HG03354 (cell line): ENCODE measurements around the gene FGF12.

Source experiments
- ATAC-seq: cut with Tn5 transposase; IDR thresholded peaks from one replicate; pipeline ENCODE4 v1.9.1; 2021; ENCODE audit warnings: mild to moderate bottlenecking; ENCODE audit not compliant: unreplicated experiment, poor library complexity, severe bottlenecking

FGF12 gene

GRCh38 chr3:192373032-192373431 lies 354.3 kb downstream of the FGF12 start:
- no peak for ATAC-seq

DNA sequence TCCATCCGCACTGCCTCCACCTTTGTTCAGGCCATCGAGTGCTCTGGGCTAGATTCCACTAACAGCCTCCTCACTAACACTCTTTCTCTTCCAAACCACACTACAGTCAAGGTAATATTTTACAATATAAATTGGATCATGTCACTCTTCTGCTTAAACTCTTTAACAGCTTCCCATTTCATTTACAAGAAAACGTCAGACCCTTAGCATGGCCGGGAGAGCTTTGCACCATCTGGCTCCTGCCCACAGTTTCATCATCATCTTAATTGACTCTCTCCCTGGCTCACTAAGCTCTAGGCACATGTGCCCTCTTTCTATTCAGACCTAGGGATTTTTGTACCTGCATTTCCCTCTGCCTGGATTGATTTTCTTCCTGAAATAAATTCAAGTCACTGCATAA lies 354.7 kb downstream of the FGF12 start:
- ATAC-seq, result no peak

DNA sequence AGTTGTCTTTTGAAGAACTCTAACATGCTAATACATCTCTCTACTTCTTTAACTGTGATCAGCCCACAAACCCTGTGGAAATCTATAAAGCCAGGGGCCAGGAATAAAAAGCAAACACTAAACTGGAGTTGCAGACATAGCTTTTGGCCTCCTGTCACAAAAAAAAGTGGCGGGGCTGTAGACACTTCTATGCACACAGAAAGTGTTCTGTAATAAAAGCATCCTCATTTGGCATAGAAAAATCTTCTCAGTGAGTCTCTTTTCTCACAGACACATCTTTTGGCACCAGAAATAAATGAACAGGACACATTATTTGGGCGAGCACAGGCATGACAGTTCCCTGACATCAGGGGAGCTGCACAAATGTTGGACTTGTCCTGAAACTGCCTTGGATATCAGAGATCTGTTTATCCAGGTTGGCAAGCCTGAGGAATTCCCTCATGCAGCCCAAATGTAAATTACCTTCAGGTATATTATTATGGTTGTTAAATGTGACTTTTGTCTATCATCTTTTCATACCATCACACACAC lies 355.4 kb downstream of the FGF12 start:
- ATAC-seq, result no peak

DNA sequence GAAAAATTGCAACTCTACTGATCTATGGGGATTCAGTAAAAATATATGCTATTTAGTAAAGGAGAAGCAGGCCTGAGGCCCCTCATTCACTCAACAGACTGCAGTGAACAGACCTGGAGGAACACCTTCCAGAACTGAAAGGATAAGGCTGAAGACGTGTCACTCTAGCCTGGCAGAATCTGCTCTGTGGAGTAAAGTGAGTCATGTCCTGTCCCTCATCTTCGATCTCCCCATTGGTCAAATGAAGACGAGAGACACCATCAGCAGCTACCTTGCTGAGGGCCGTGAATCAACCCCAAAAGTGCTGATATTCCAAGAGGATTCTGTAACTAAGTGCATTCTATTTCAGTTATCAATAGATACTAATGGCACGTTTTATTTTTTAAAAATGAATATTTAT lies 359.7 kb downstream of the FGF12 start:
- ATAC-seq, result no peak

DNA sequence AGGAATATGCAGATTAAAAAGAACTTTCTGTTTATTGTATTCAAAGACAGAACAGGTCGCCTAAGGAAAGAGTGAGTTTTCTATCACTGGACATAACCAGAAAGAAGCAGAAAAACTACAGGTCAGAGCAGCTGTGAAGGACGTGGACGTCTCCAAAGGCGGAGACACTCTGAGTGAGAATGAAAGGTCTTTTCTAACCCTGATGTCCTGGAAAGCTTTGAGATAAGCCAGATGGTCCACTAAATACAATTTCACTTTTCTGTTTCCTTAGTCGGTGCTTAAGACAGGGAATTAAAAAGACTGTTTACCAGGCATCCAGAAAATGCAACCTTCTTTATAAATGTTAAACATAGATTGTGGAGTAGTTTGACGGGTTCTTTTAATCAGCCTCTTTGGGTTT lies 360.4 kb downstream of the FGF12 start:
- no peak for ATAC-seq

DNA sequence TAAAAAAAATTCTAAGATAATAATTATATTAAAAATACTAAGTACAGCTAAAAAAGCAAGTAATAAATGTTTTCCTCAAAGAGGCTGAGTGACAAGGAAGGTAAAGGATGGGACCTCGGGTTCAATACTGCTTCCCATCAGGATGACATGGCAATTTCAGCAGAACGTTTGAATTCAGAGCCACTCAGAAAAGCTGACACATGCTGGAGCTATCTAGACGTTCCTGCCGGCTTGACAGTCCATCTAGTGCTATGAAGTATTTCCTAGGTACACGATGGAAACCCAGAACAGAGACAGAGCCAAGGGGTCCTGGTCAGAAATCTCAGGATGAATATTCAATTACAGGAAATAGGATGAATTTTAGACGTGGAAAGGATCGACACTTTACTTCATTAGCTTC lies 361.8 kb downstream of the FGF12 start:
- no peak for ATAC-seq

DNA sequence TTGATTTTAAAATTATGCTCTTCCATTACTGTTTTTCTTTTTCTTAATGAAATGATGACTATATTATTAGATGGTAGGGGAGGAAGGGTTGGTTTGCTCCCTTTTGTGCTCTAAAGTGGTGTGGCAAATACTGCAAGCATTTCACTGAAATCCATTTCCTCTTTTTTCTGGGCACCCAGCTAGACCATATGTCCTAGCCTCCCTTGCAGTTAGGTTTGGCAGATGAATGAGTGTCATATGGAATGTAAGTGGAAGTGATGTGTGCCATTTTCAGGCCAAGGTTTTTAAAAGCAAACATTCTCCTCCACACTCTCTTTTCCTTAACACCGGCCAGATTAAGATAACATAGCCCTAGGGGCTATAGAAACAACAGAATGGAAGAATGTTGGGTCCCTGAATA lies 363.0 kb downstream of the FGF12 start:
- no peak for ATAC-seq

- ATAC-seq, result no peak
Observed at GRCh38 chr3:192354687-192355086, 372.7 kb downstream of the FGF12 start.

- ATAC-seq, result no peak
Observed at GRCh38 chr3:192352142-192352541, 375.2 kb downstream of the FGF12 start.

DNA sequence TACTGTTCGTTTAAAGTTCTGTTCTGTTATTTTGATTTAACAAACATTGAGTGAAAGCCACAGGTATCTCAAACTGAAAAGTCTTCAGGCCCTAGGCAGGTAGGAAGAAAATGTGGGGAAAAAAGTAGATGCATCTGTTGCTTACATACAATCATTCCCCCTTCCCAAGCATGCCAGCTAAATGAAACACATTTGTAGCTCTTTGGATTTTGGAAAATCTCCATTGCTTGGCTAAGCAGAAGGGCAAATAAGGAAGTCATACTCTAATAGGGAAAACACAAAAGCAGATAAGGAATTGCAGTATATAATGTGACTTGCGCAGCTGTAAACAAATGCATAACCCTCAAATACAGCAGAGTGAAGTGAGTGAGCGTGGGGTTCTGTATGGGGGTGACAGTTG lies 375.9 kb downstream of the FGF12 start:
- ATAC-seq, result no peak

GRCh38 chr3:192340031-192340430 lies 387.3 kb downstream of the FGF12 start:
- ATAC-seq, result no peak

DNA sequence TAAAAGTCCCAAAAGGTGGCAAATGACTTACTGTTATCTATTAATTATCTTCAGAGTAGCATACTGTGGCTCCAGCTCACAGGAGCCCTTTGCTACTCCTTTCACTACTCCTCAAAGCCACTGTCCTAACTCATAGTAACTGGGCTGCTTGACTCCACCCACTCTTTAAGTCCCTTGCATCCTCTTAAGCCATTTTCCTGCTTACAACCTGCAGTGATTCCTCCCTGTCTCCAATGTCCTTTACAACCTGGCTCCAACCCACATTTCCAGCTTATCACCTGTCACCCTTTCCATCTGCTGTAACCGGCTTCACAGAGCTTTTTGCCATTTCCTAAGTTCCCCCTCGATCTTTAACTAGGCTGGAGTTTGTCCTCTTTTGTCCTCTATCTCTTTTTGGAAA lies 388.1 kb downstream of the FGF12 start:
- no peak for ATAC-seq

- ATAC-seq, result no peak
Observed at GRCh38 chr3:192336286-192336685, 391.1 kb downstream of the FGF12 start.

DNA sequence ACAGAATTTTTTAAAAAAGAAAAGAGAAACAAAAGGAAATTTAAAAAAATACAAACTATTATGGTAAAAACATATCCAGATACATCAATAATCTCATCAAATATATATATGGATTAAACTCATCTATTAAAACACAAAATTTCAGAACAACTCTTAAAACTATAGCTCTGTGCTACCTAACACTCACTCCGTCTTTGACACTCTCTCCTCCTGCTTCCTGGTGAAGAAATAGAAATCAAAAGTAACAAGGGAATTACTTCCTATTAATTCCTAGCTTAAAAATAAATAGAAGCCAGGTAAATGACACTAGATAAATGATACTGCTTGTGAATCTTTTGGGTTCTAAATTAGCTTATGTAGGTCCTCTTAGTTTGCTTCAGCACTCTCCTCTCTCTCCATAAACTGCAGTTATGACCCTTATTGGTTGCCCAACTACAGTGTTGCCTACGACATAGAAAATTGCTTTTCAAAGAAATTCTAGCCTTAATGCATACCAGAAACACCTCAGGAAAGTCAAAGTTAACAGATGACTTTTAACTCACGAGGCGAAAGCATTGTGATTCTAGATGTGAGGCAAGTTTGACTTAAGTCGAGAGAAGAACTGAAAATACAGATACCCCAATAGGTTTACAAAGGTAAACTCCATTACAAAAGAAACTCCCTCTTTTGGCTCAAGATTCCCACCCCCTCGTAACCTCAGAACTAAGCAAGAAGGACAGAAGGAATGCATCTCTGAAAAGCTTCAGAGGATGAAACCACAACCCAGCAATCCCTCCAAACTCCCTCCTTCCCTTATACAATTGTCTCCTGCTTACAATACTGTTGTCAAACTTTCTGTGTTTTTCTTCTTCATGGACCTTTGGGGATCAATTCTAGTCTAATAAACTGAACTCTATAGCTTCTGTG lies 394.7 kb downstream of the FGF12 start:
- ATAC-seq, result no peak

GRCh38 chr3:192331749-192332385 lies 395.5 kb downstream of the FGF12 start:
- ATAC-seq, result peak; percentile 62

DNA sequence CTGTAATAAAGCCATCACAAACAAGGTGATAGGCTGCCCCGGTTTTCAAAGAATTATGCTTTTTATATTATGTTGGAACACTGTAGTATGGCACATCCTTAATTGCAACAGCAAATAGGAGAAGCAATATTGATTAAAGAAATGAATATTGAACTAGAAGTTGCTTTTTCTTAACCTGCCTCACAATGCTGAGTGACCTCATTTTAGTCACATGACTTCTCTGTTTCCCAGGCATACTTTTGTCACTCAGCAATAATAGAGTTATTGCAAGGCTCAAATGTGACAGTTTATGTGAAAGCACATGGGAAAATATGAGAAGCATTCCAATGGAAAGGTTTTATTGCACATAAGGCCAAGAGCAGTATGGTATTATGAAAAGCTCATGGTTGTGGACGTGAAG lies 400.7 kb downstream of the FGF12 start:
- no peak for ATAC-seq

DNA sequence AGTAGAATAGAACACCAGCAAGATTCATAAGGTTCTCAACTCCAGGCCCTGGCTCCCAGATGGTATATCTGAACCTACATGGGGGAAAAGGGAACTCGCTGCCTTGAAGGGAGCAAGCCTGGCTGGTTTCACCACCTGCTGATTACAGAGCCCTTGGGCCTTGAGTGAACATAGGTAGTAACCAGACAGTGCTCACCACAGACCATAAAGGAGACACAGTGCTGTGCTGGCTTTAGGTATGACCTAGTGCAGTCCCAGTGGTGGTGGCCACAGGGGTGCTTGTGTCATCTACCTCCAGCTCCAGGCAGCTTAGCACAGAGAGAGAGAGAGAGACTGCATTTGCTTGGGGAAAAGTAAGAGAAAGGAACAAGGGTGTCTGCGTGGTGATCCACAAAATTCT lies 409.8 kb downstream of the FGF12 start:
- ATAC-seq, result no peak

DNA sequence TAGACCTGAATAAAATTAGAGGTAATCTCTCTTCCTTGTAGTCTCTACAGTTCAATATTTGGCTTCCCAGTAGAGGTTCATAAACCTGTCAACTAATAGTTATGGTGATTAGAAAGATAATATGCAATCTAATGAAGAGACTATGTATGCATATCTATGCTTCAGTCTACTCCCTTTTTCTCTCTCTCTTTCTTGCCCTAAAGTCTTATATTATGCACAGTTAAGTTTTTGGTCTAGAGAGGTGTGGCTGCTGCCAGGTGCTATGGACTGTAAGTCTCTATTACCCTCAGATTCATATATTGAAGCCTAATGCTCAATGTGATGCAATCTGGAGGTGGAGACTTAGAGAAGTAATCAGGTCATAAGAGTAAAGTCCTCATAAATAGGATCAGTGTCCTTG lies 413.7 kb downstream of the FGF12 start:
- no peak for ATAC-seq

GRCh38 chr3:192307631-192308030 lies 419.7 kb downstream of the FGF12 start:
- ATAC-seq, result no peak

GRCh38 chr3:192303235-192303634 lies 424.1 kb downstream of the FGF12 start:
- ATAC-seq, result no peak

DNA sequence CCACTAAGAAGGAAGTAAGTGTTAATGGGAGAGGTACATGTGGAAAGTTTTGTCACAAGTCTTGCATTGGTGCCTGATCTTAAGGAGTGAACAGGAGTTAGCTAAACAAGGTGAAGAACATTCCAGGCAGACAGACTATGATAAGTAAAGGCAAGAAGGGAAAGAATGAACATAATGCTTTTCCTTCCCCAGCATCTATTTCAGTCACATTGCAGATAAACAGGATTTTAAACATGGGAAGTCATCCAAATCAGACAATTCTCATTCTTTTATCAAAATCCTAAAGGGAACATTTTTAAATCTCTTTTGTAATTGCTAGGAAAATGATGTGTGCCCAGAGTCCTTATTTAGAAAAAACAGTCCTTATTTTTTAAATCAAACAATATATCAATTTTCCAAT lies 424.6 kb downstream of the FGF12 start:
- no peak for ATAC-seq
